GM10248 (cell line): Measurements from ENCODE around the gene CFAP20DC.

Experiments
- CTCF ChIA-PET: fragments of 300-600 bp; sonication (Branson Sonifier 250); formaldehyde crosslinking; extraction: SDS; loops from one replicate; lab custom pipeline; 2021; ENCODE audit warnings: antibody characterized with exemption; lab: Yijun Ruan, JAX
- POLR2A ChIA-PET: fragments of 350-650 bp; sonication (Branson Sonifier 250); formaldehyde crosslinking; extraction: SDS; loops from one replicate; lab custom pipeline; 2020; ENCODE audit warnings: antibody characterized with exemption; lab: Yijun Ruan, JAX
- DNase-seq: peaks from one replicate; pipeline ENCODE4 v3.0.0; 2012; ENCODE audit errors: extremely low spot score
- CTCF ChIP-seq: IDR thresholded peaks from 2 replicates; pipeline ENCODE4 v1.5.1; 2012; ENCODE audit warnings: mild to moderate bottlenecking, low read depth; ENCODE audit errors: extremely low read depth, missing control alignments, control extremely low read depth

Gene CFAP20DC

GRCh38 chr3:58784888-58785287 is 264.9 kb downstream of the CFAP20DC start:
- POLR2A ChIA-PET = no interaction called here
- DNase-seq = no peak
- CTCF ChIA-PET = no interaction called here
- TF ChIP-seq CTCF = no peak

DNA sequence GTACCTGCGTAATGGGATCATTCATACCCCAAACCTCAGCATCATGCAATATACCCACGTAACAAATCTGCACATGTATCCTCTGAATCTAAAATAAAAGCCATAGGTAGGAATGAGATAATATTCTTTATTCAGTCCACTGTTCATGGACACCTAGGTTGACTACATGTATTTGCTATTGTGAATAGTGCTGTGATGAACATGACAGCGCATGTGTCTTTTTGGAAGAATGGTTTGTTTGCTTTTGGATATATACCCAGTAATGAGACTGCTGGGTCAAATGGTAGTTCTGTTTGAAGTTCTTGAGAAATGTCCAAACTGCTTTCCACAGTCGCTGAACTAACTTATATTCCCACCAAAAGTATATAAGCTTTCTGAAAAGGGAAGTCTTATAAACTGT is 265.4 kb downstream of the CFAP20DC start:
- ChIA-PET POLR2A (no interaction called here), CTCF (no interaction called here)
- DNase-seq = no peak
- TF ChIP-seq CTCF = no peak

GRCh38 chr3:58783845-58784244 is 266.0 kb downstream of the CFAP20DC start:
- ChIA-PET CTCF (no interaction called here), POLR2A (no interaction called here)
- DNase-seq = no peak
- no peak for TF ChIP-seq CTCF

DNA sequence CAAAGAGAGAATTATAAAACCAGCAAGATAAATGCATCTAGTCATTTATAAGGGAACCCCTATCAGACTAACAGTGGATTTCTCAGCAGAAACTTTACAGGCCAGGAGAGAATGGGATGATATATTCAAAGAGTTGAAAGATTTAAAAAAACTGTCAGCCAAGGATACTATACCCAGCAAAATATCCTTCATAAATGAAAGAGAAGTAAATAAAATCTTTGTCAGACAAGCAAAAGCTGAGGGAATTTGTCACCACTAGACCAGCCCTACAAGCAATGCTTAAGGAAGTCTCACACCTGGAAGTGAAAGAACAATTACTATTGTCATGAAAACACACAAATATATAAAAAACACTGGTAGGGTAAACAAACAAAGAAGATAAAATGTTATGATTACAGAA is 269.9 kb downstream of the CFAP20DC start:
- no peak for TF ChIP-seq CTCF
- ChIA-PET POLR2A (no interaction called here), CTCF (no interaction called here)
- no peak for DNase-seq

DNA sequence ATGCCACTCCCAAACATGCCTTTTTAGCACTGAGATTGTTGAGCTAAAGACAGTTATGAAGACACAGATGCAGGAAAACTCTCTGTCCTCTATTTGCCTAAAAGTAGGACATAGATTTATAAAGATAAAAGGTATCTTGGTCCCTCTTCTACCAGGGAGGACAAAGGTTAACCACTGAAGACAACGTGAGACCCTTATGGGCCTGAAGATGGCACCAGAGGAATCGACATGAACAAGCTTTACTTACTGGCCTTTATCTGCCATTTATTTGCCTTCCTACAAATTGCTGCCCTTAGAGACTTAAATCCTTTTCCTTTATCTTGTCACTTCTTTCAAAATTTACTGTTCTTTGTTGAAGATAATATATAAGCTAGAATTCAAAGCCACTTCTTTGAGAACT is 273.6 kb downstream of the CFAP20DC start:
- DNase-seq = no peak
- TF ChIP-seq CTCF = no peak
- ChIA-PET POLR2A (no interaction called here), CTCF (interaction anchor here (1.4 kb wide), 1 partner anchor 10 kb away, joined by 3 read pairs; no protein-coding TSS in a partner anchor)

- TF ChIP-seq CTCF = no peak
- ChIA-PET CTCF (interaction anchor here (1.5 kb wide), 1 partner anchor 16 kb away, joined by 3 read pairs; no protein-coding TSS in a partner anchor), POLR2A (no interaction called here)
- no peak for DNase-seq
Measured at GRCh38 chr3:58772462-58772861, 277.4 kb downstream of the CFAP20DC start.

DNA sequence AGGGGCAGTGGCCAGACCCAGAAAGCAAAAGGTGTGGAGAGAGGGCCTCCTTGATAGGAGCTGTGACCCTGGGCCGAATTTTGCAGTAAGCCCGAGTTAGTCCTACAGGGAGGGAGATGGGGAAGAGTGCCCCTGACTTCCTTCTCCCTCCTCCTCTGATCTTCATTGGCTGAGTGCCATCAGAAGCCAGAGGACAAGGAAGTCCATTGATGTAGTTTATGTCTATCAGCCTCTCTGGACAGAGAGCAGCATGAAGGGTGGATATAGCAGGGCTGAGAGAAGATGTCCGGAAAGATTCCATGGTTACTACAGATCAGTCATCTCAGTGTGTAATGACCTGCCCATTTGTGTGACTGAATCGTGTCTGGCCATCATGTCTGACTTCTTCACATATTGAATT is 280.8 kb downstream of the CFAP20DC start:
- no peak for TF ChIP-seq CTCF

More for the DNA sequence above, 280.8 kb downstream of the CFAP20DC start:
- DNase-seq = no peak
- POLR2A ChIA-PET = no interaction called here
- CTCF ChIA-PET = no interaction called here
